Measurements from ENCODE around the gene TCF7L1. TPM values are rescaled to one million over a fixed set of nuclear protein-coding genes. Genes with fewer than 3 reads are reported as not detected.
"Not testable (repeated sequence)": the region's sequence is repeated elsewhere in the genome, so short reads cannot be mapped to it uniquely, and the experiment has no call there.

TCF7L1 gene
- total RNA-seq, 4 donors from 2014 or later: 1.1 to 3.9 (median 2.8) TPM

- no peak overlapping the region for H3K4me3 ChIP-seq
- H3K4me1 ChIP-seq: peaks cover 14 to 18% of the 10 kb centered on the region in 2 donors
- in situ Hi-C loops (cut with MboI; ENCODE audit: low sequenced_read_pairs in 4 of 4): no loop called here
- no peaks in the 10 kb centered on the region for H3K27me3 ChIP-seq
- H3K36me3 ChIP-seq: no peaks in the 10 kb centered on the region
- no peak overlapping the region for H3K27ac ChIP-seq
- DNase-seq (no peak), ATAC-seq (no peak)
- H3K9me3 ChIP-seq: no peaks in the 10 kb centered on the region
- no peak for TF ChIP-seq CTCF (IDR thresholded peaks at IDR 0.05 in 4 of 5, conservative IDR thresholded peaks at IDR 0.05 in 1 of 5)
- no peak for TF ChIP-seq POLR2A (IDR thresholded peaks at IDR 0.05)
- intact Hi-C loops (cut with DNase I; ENCODE audit: low total_unique reads): no loop called here
These were observed 197.8 kb downstream of the TCF7L1 start for GRCh38 chr2:85330839-85331636.

GRCh38 chr2:85333877-85334276, 200.7 kb downstream of the TCF7L1 start:
- in situ Hi-C loops (cut with MboI; ENCODE audit: low sequenced_read_pairs in 4 of 4); H3K4me1 ChIP-seq; ATAC-seq; H3K9me3 ChIP-seq; intact Hi-C loops (cut with DNase I; ENCODE audit: low total_unique reads); H3K36me3 ChIP-seq; H3K27me3 ChIP-seq; H3K27ac ChIP-seq; DNase-seq; H3K4me3 ChIP-seq: not testable (repeated sequence)

- Histone ChIP-seq H3K9me3 (no peaks in the 10 kb centered on the region), H3K36me3 (no peaks in the 10 kb centered on the region), H3K27ac (no peak overlapping the region), H3K4me1 (no peaks in the 10 kb centered on the region), H3K4me3 (no peak overlapping the region), H3K27me3 (no peaks in the 10 kb centered on the region)
- intact Hi-C loops (cut with DNase I; ENCODE audit: low total_unique reads) (no loop called here), in situ Hi-C loops (cut with MboI; ENCODE audit: low sequenced_read_pairs in 4 of 4) (no loop called here)
- no peak for DNase-seq
- no peak for ATAC-seq
- TF ChIP-seq POLR2A (IDR thresholded peaks at IDR 0.05) (no peak), CTCF (IDR thresholded peaks at IDR 0.05 in 4 of 5, conservative IDR thresholded peaks at IDR 0.05 in 1 of 5) (no peak)
These were observed 201.7 kb downstream of the TCF7L1 start for GRCh38 chr2:85334928-85335327.

GRCh38 chr2:85340034-85340892, 207.1 kb downstream of the TCF7L1 start:
- H3K36me3 ChIP-seq: peaks cover 0 to 25% of the 10 kb centered on the region in 2 donors

More at GRCh38 chr2:85340034-85340892, 207.1 kb downstream of the TCF7L1 start:
- H3K4me3 ChIP-seq: no peak overlapping the region
- peak overlapping the region in 1 of 4 donors; percentile 25 for H3K27ac ChIP-seq
- H3K27me3 ChIP-seq: no peaks in the 10 kb centered on the region
- no peaks in the 10 kb centered on the region for H3K9me3 ChIP-seq
- TF ChIP-seq POLR2A (IDR thresholded peaks at IDR 0.05) (no peak), CTCF (IDR thresholded peaks at IDR 0.05 in 4 of 5, conservative IDR thresholded peaks at IDR 0.05 in 1 of 5) (no peak)
- intact Hi-C loops (cut with DNase I; ENCODE audit: low total_unique reads): no loop called here
- DNase-seq (no peak), ATAC-seq (peak in 1 of 2 donors; percentile 61)
- in situ Hi-C loops (cut with MboI; ENCODE audit: low sequenced_read_pairs in 4 of 4): no loop called here
- H3K4me1 ChIP-seq: no peaks in the 10 kb centered on the region
